ENCODE data around the gene VDAC1.
"Not testable (repeated sequence)": the region's sequence is repeated elsewhere in the genome, so short reads cannot be mapped to it uniquely, and the experiment has no call there.

VDAC1 gene

GRCh38 chr5:133995883-133996563, 8.8 kb downstream of the VDAC1 start:
- DNase-seq: no peak

DNA sequence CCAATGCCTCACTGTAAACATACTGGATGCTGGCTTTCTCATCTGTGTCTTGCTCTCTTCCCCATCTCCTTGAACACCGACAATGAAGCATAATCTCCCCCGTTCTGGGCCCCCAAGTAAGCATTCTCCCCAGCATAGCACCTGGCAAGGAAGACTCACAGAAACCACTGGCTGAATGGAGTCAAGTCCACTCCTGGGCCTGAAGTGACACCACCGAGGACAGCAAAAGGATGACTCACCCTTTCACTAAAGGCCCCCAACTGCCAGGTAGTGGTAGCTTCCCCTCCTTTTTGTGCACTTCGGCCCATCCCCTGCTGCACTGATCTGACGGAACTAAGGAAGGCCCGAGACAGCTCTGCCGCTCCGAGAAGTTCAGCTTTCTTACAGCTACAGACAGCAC, 9.4 kb downstream of the VDAC1 start:
- no peak for DNase-seq

DNA sequence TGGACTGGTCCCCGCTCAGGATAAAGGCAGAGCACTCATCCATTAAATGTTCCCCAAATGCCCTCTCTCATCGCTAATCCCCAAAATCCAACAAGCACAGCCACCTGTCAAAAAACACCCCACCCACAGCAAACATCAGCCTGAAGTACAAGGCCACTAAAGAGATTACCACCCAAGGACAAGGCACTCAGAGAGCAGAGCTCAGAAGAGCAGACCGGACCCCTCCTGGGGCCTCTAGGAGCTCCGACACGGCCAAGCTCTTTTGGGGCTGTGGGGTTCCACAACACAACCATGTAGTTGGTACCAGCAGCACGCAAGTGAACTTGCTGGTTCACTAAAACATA, 9.8 kb downstream of the VDAC1 start:
- DNase-seq: no peak

GRCh38 chr5:133994297-133994989, 10.3 kb downstream of the VDAC1 start:
- DNase-seq: no peak

DNA sequence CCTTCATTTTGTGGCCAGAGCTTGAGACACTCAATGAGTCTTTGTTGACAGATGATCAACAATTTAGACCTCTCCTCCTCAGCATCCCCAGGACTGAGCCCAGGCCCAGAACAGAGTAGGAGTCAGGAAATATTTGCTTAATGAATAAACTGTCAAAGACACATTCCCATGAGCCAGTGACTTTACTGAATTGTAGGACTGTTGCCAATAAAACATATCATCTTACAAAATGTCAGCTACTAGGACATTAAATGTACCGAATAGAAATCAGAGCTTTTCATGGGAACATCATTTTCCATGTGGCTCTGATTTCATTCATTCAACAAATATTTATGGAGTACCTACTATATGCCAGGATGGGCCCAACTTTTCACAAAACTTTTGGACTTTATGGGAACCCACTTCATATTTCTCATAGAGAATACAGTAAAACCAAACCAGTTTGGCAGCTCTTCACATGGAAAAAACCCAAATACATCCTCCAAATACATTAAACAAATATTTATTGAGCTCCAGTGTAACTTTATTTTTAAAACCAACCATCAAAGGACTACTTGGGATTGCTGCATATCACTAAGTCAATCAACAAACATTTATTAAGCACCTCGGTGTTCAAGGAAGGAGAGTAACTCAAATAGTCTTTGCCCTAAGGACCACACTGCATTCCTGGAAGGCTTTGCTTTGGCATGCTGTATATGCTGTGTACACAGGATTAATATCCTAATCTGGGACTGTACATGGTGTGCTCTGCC, 11.4 kb downstream of the VDAC1 start:
- DNase-seq: no peak

GRCh38 chr5:133992429-133993155, 12.2 kb downstream of the VDAC1 start:
- DNase-seq: peak in 24 of 58 donors; percentile 8 to 57 (median 26)

DNA sequence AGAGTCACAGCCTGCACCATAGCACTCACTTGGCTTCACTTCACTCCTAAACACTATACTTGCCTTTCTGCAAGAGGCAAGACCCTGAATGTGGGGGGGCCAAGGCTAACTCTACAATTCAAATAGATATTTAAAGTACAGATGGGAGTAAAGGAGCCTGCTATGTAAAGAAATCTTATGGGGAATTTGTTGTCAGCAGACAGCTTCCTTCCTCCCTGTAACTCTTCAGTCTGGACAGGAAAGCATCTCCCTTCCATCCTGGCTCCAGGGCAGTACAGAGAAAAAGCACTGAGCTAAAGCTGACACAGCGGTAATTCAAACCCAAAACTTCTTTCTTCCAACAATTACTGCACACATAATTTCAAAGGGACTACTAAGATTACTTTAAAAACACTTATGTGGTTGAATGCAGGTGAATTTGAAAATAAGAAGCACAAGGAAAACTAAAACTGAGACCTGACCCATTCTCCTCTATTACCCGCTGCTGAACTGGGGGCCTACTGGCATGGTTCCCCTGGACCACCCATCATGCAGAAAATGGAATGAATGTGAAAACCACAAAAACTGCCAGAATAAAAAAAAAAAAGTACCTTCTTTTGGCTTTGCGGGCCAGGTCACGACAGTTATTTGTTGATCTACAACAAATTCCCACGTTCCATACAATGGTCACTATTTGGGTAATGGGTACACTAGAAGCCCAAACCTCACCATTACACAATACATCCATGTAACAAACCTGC, 13.4 kb downstream of the VDAC1 start:
- DNase-seq: no peak

DNA sequence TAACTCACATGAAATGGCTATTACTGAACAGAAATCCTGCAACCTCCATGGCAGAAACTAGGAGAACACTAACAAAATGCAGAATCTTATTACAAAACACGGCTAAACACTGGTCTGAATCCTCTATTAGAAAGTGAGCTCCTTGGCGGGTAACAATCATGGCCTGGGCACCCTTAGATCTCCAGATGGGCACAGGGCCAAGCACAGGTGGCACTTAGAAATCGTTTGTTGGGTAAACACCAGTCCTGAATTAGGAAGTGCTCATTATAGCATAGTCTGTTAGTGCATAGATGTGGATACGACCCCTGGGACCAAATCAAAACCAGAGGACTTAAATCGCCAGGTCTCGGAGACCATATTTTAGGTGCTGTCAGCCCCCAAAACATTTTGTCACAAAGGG, 14.4 kb downstream of the VDAC1 start:
- DNase-seq: no peak

DNA sequence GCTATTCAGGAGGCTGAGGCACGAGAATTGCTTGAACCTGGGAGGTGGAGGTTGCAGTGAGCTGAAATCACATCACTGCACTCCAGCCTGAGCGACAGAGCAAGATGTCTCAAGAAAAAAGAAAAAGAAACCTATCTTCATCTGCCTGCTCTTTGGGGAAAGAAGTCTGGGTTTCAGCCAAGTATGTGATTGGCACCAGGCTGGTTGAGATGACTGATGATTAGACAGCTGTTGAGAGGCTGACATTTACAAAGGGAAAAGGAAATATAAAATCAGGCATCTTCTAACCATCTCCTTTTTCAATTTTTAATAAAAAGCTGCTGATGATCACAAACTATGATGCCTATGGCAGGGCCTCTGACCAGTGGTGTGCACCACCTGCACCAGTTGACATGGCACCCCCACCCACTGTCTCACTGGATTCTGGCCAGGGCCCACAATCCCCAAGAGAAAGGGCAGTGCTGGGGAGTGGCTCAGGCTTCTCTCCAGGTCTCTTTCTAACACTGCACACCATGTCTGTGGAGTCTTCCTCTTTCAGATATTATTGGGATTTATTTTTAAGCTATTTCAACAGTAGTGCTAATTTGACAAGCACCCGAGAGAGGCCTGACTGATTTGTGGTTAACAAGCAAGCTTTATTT, 19.1 kb downstream of the VDAC1 start:
- no peak for DNase-seq

- DNase-seq: no peak
Observed at GRCh38 chr5:133983674-133984073, 21.1 kb downstream of the VDAC1 start.

GRCh38 chr5:133981714-133982113, 23.1 kb downstream of the VDAC1 start:
- no peak for DNase-seq

GRCh38 chr5:133980652-133981051, 24.1 kb downstream of the VDAC1 start:
- no peak for DNase-seq

GRCh38 chr5:133978943-133979342, 25.8 kb downstream of the VDAC1 start:
- no peak for DNase-seq

DNA sequence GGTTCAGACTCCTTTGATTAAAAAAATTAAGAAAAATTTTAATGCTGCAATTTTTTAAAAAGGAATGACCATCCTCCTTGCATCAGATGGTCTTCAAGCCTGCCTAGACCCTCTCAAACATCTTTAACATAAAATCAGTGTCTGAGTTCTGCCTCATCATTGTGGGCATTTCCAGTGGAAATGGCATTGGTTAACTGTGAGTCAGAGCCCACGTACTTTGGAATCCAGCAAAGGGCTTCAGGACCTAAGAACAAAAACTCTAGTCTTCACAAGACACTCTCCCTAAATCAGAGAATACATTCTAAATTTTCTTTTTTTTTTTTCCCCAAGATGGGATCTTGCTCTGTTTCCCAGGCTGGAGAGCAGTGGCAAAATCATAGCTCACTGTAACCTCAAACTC, 26.9 kb downstream of the VDAC1 start:
- DNase-seq: no peak

DNA sequence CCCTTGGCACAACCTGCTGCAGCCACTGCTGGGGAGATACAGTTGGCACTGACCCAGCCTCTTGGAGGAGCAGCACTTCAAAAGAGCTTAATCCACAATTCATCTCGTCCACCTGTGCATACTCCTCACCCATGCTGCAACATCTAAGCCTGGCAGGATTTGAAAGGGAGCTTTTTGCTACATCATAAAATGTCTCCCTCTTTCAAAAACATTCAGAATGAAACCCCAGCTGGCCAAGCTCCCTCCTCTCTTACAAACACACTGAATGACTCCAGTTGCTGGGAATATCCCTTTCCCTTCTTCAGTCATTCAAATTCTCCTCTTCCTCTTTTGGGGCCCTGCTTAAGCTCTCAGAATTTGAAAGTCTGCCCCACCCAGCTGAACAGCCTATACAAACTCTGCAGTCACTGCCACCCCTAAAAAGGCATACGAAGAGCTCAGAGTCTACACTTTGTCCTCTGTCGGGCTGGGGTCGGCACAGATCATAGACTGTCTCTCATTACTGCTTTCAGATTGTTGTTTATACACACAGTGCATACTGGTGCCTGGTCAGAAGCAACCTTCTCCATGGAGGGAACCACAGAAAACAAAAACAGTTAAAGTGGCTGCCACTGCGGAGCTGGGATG, 27.5 kb downstream of the VDAC1 start:
- DNase-seq: peak in 1 of 58 donors; percentile 35

DNA sequence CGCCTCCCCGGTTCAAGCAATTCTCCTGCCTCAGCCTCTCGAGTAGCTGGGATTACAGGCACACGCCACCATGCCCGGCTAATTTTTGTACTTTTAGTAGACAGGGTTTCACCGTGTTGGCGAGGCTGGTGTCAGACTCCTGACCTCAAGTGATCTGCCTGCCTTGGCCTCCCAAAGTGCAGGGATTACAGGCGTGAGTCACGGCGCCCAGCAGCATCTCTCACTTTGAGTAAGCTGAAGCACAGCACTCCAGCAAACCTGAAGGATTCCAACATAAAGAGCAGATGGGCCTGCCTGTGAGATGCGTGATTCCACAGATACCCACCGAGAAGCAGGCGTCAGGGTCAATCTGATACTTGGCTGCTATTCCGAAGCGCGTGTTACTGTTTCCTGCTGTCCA, 29.2 kb downstream of the VDAC1 start:
- DNase-seq: not testable (repeated sequence)

DNA sequence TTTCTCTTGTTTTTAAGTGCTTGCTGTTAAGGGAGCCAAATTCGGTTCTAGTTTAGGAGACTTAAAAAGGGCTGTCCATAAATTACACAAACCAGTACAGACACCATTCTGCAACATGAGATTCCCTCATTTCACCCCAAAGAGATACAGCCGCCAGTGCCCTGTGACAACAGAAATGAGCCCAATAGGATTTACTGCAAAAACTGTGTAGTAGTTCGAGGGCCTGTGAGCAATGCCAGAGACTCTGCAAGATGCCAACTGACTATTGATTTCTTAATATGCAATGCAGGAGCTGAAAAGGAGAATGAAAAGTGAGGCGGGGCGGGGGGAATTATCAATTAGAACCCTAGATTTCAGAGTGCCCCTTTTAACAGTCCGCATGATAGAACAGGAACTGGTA, 30.6 kb downstream of the VDAC1 start:
- DNase-seq: no peak

DNA sequence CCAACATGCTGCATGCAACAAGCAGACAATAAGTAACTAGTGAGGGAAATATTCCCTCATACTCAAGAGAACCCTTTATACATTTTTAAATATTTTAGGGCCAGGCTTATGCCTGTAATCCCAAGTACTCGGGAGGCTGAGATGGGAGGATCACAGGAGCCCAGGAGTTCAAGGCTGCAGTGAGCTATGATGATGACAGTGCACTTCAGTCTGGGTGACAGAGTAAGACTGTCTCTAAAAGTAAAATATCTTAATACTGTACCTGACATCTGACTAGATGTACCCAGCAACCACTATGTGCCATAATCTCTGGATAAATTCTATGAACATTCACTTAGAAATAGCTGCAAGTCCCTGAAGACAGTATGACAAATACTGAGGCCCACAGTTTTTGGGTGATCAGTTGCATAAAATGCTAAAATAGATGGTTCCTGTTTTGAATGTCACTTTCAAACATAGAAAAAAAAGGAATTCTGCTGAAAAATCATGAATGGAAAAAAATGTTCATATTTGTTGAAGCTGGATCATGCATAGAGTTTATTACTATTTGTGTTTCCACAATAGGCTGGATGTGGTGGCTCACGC, 34.4 kb downstream of the VDAC1 start:
- DNase-seq: no peak

GRCh38 chr5:133969654-133970324, 35.0 kb downstream of the VDAC1 start:
- DNase-seq: peak in 5 of 58 donors; percentile 22 to 59 (median 24)
